HL-60 (cell line): Measurements from ENCODE around the gene TRIM22.

Source experiments
- DNase-seq, 2 experiments: peaks; one replicate each; pipeline ENCODE4 v3.0.0-alpha.2; 2010 to 2020; ENCODE audit warnings: low read depth in 1 of 2, low spot score in 1 of 2
- H3K27ac ChIP-seq: fragments of 250-450 bp; sonication (Bioruptor Pico); replicated peaks from 2 replicates; pipeline ENCODE4 v1.5.1; 2020; ENCODE audit warnings: mild to moderate bottlenecking, moderate library complexity
- H3K27me3 ChIP-seq: fragments of 250-450 bp; sonication (Bioruptor Pico); 2 replicates; pipeline ENCODE4 v1.5.1; 2021; ENCODE audit warnings: mild to moderate bottlenecking, moderate library complexity; ENCODE audit not compliant: insufficient read depth, poor library complexity, severe bottlenecking
- H3K4me3 ChIP-seq: replicated peaks from 2 replicates; pipeline ENCODE4 v1.5.1; 2011; ENCODE audit warnings: mild to moderate bottlenecking, control low read depth, low read length; ENCODE audit not compliant: insufficient read depth
- CTCF ChIP-seq: IDR thresholded peaks from one replicate; pipeline ENCODE4 v1.5.1; 2011; ENCODE audit warnings: low read length, control low read depth, inconsistent platforms; ENCODE audit not compliant: insufficient read depth
- GABPA ChIP-seq: IDR thresholded peaks from 2 replicates; pipeline ENCODE4 v1.6.1; 2012; ENCODE audit warnings: low read depth
- POLR2AphosphoS5 ChIP-seq: IDR thresholded peaks from 2 replicates; pipeline ENCODE4 v1.6.1; 2012; ENCODE audit warnings: low read depth
- REST ChIP-seq: IDR thresholded peaks from 2 replicates; pipeline ENCODE4 v1.6.1; 2012; ENCODE audit warnings: low read depth; ENCODE audit not compliant: insufficient replicate concordance
- SPI1 ChIP-seq: IDR thresholded peaks from 2 replicates; pipeline ENCODE4 v1.6.1; 2012; ENCODE audit warnings: low read depth, mild to moderate bottlenecking, borderline replicate concordance
- long read RNA-seq: library from polyadenylated mRNA; unstranded; transcript quantifications from one replicate; pipeline ENCODE4 v2.0.0, GENCODE V29; 2020

The TRIM22 gene
- long read RNA-seq, partial matches to known transcripts: 0 of 2 reads
- long read RNA-seq, other reads (novel, unspliced or antisense): 1 of 2 reads

- H3K27ac ChIP-seq: peak within 1 kb of the TSS; percentile 60
- H3K27me3 ChIP-seq: no peaks in the 10 kb centered on the region
- peak; percentile 57 to 63 for DNase-seq
- TF ChIP-seq SPI1: peak; percentile 26; the same call in 1 of the 2 replicates
- TF ChIP-seq GABPA: no peak
- no peak for TF ChIP-seq REST
- no peak for TF ChIP-seq POLR2AphosphoS5
- no peak for TF ChIP-seq CTCF
- H3K4me3 ChIP-seq: peak within 1 kb of the TSS; percentile 33
These were observed at the start of gene TRIM22 for GRCh38 chr11:5689551-5689983. TSS of gene TRIM22 (plus strand) at chr11:5689790. CDS start at chr11:5696233, 6,443 bp downstream.

GRCh38 chr11:5639953-5640352, 49.6 kb upstream of the TRIM22 start:
- TF ChIP-seq GABPA: no peak
- no peak for TF ChIP-seq POLR2AphosphoS5
- no peak for TF ChIP-seq REST
- no peak for TF ChIP-seq CTCF
- TF ChIP-seq SPI1: no peak
- no peak overlapping the region for H3K4me3 ChIP-seq
- H3K27me3 ChIP-seq: no peaks in the 10 kb centered on the region
- DNase-seq: no peak
- H3K27ac ChIP-seq: no peak overlapping the region

- no peak for TF ChIP-seq POLR2AphosphoS5
- no peak for TF ChIP-seq CTCF
- no peak for TF ChIP-seq GABPA
- no peak for TF ChIP-seq SPI1
- no peak for DNase-seq
- no peak overlapping the region for H3K4me3 ChIP-seq
- no peaks in the 10 kb centered on the region for H3K27me3 ChIP-seq
- H3K27ac ChIP-seq: no peak overlapping the region
These were observed 46.0 kb upstream of the TRIM22 start for GRCh38 chr11:5643585-5643984.

- no peak for TF ChIP-seq SPI1
- no peak for TF ChIP-seq CTCF
- TF ChIP-seq POLR2AphosphoS5: no peak
- no peak overlapping the region for H3K4me3 ChIP-seq
- no peak overlapping the region for H3K27ac ChIP-seq
- no peaks in the 10 kb centered on the region for H3K27me3 ChIP-seq
- no peak for DNase-seq
These were observed 43.5 kb upstream of the TRIM22 start for GRCh38 chr11:5646139-5646538.
